Mesenchymal stem cell (in vitro differentiated cells and primary cell): ENCODE measurements around the gene BCL7B.
"Not testable (repeated sequence)": the region's sequence is repeated elsewhere in the genome, so short reads cannot be mapped to it uniquely, and the experiment has no call there.

ENCODE experiments used
- DNase-seq: peaks from one replicate; pipeline ENCODE4 v3.0.0-alpha.2; 2013
- H2AFZ ChIP-seq: one replicate; pipeline ENCODE4 v1.6.1; 2013; ENCODE audit warnings: low read depth, mild to moderate bottlenecking, control low read depth, inconsistent platforms, low read length, moderate library complexity
- H2AK5ac ChIP-seq: 2 replicates; pipeline ENCODE4 v1.6.1; 2013; ENCODE audit warnings: low read length, moderate library complexity, mild to moderate bottlenecking, inconsistent platforms; ENCODE audit not compliant: severe bottlenecking
- H2BK120ac ChIP-seq: one replicate; pipeline ENCODE4 v1.6.1; 2013; ENCODE audit warnings: low read depth, mild to moderate bottlenecking, inconsistent platforms, low read length, moderate library complexity
- H2BK12ac ChIP-seq, 2 experiments: one replicate each; pipeline ENCODE4 v1.6.1; 2013; ENCODE audit warnings: inconsistent platforms in 2 of 2, low read length in 2 of 2, mild to moderate bottlenecking in 2 of 2, moderate library complexity in 2 of 2, control low read depth in 1 of 2
- H2BK15ac ChIP-seq: one replicate; pipeline ENCODE4 v1.6.1; 2013; ENCODE audit warnings: mild to moderate bottlenecking, low read depth, inconsistent platforms; ENCODE audit not compliant: poor library complexity, severe bottlenecking
- H2BK5ac ChIP-seq: 2 replicates; pipeline ENCODE4 v1.6.1; 2013; ENCODE audit warnings: low read depth, mild to moderate bottlenecking, low read length, control low read depth, inconsistent platforms; ENCODE audit not compliant: poor library complexity, severe bottlenecking
- H3K14ac ChIP-seq, 2 experiments: one replicate each; pipeline ENCODE4 v1.6.1; 2013; ENCODE audit warnings: inconsistent platforms in 2 of 2, low read length in 2 of 2, control low read depth in 1 of 2, mild to moderate bottlenecking in 1 of 2, moderate library complexity in 1 of 2
- H3K18ac ChIP-seq, 2 experiments: one replicate each; pipeline ENCODE4 v1.6.1; 2013; ENCODE audit warnings: inconsistent platforms in 2 of 2, low read length in 2 of 2, control low read depth in 1 of 2, low read depth in 1 of 2, mild to moderate bottlenecking in 1 of 2
- H3K23ac ChIP-seq, 2 experiments: one replicate each; pipeline ENCODE4 v1.6.1; 2013; ENCODE audit warnings: inconsistent platforms in 2 of 2, low read length in 2 of 2, mild to moderate bottlenecking in 2 of 2, moderate library complexity in 2 of 2, control low read depth in 1 of 2
- H3K27ac ChIP-seq: 2 replicates; pipeline ENCODE4 v1.5.1; 2013; ENCODE audit warnings: mild to moderate bottlenecking, moderate library complexity, low read length, control low read depth, inconsistent platforms; ENCODE audit not compliant: poor library complexity, severe bottlenecking
- H3K27me3 ChIP-seq, 2 experiments: 2 replicates each; pipeline versions ENCODE4 v1.6.1 to v1.7.0; 2013; ENCODE audit warnings: low read length in 2 of 2, mild to moderate bottlenecking in 2 of 2, moderate library complexity in 2 of 2, control low read depth in 1 of 2, inconsistent platforms in 1 of 2; ENCODE audit not compliant: control insufficient read depth in 1 of 2, insufficient read depth in 1 of 2
- H3K36me3 ChIP-seq, 2 experiments: 2 replicates each; pipeline versions ENCODE4 v1.6.1 to v1.7.0; 2013; ENCODE audit warnings: low read length in 2 of 2, control low read depth in 1 of 2, inconsistent platforms in 1 of 2, low read depth in 1 of 2, mild to moderate bottlenecking in 1 of 2; ENCODE audit not compliant: insufficient read depth in 2 of 2, control insufficient read depth in 1 of 2
- H3K4ac ChIP-seq, 2 experiments: one replicate each; pipeline ENCODE4 v1.6.1; 2013; ENCODE audit warnings: inconsistent platforms in 2 of 2, low read length in 2 of 2, mild to moderate bottlenecking in 2 of 2, moderate library complexity in 2 of 2, control low read depth in 1 of 2, low read depth in 1 of 2
- H3K4me1 ChIP-seq: 2 replicates; pipeline ENCODE4 v1.6.1; 2013; ENCODE audit warnings: low read depth, low read length, control low read depth; ENCODE audit not compliant: control insufficient read depth, insufficient read depth
- H3K4me2 ChIP-seq: 2 replicates; pipeline ENCODE4 v1.6.1; 2013; ENCODE audit warnings: low read length, mild to moderate bottlenecking, inconsistent platforms; ENCODE audit not compliant: poor library complexity, severe bottlenecking
- H3K4me3 ChIP-seq, 2 experiments: 2 replicates each; pipeline versions ENCODE4 v1.5.1 to v1.7.0; 2013; ENCODE audit warnings: low read length in 2 of 2, mild to moderate bottlenecking in 2 of 2, control low read depth in 1 of 2, low read depth in 1 of 2; ENCODE audit not compliant: insufficient read depth in 1 of 2
- H3K79me1 ChIP-seq: replicated peaks from 2 replicates; pipeline ENCODE4 v1.6.1; 2013; ENCODE audit warnings: mild to moderate bottlenecking, control low read depth, low read length, inconsistent platforms; ENCODE audit not compliant: poor library complexity, severe bottlenecking
- H3K9ac ChIP-seq: 2 replicates; pipeline ENCODE4 v1.7.0; 2013; ENCODE audit warnings: mild to moderate bottlenecking, low read length, moderate library complexity
- H3K9me3 ChIP-seq: 2 replicates; pipeline ENCODE4 v1.7.0; 2013; ENCODE audit warnings: mild to moderate bottlenecking, low read length; ENCODE audit not compliant: control insufficient read depth
- H4K8ac ChIP-seq: one replicate; pipeline ENCODE4 v1.6.1; 2013; ENCODE audit warnings: inconsistent platforms, mild to moderate bottlenecking, low read length, moderate library complexity
- H4K91ac ChIP-seq: one replicate; pipeline ENCODE4 v1.6.1; 2013; ENCODE audit warnings: mild to moderate bottlenecking, low read length, inconsistent platforms
- whole genome bisulfite sequencing: methylation state at CpG from one replicate; pipeline ENCODE4 v1.1.7; 2013; ENCODE audit warnings: mixed read lengths; 5-methylcytosine and 5-hydroxymethylcytosine counted together

The BCL7B gene

GRCh38 chr7:73503229-73503628 is 54.3 kb downstream of the BCL7B start:
- DNase-seq = no peak
- H2BK12ac ChIP-seq = no peak overlapping the region
- no peak overlapping the region for H3K18ac ChIP-seq
- H2AK5ac ChIP-seq = no peak overlapping the region
- H3K4me3 ChIP-seq = no peak overlapping the region
- no peak overlapping the region for H2BK15ac ChIP-seq
- 97% methylated on average over 4 of the region's 5 CpGs for WGBS
- no peak overlapping the region for H4K91ac ChIP-seq
- H2AFZ ChIP-seq = no peak overlapping the region
- no peak overlapping the region for H2BK120ac ChIP-seq
- H3K4me1 ChIP-seq = no peaks in the 10 kb centered on the region
- no peak overlapping the region for H3K4me2 ChIP-seq
- no peak overlapping the region for H4K8ac ChIP-seq
- H3K9me3 ChIP-seq = no peaks in the 10 kb centered on the region
- H3K27ac ChIP-seq = no peak overlapping the region
- peaks cover 46 to 90% of the 10 kb centered on the region in 2 experiments for H3K36me3 ChIP-seq
- no peak overlapping the region for H3K14ac ChIP-seq
- H3K23ac ChIP-seq = no peak overlapping the region
- peaks cover 11% of the 10 kb centered on the region for H3K79me1 ChIP-seq
- H3K9ac ChIP-seq = no peak overlapping the region
- no peak overlapping the region for H3K4ac ChIP-seq
- H2BK5ac ChIP-seq = no peak overlapping the region
- H3K27me3 ChIP-seq = no peaks in the 10 kb centered on the region

- H3K27ac ChIP-seq = no peak overlapping the region
- H3K27me3 ChIP-seq = no peaks in the 10 kb centered on the region
- no peak overlapping the region for H3K4me2 ChIP-seq
- H3K4ac ChIP-seq = no peak overlapping the region
- H2BK12ac ChIP-seq = no peak overlapping the region
- H2BK120ac ChIP-seq = no peak overlapping the region
- H2BK15ac ChIP-seq = no peak overlapping the region
- H2AK5ac ChIP-seq = no peak overlapping the region
- H3K9me3 ChIP-seq = no peaks in the 10 kb centered on the region
- H3K9ac ChIP-seq = no peak overlapping the region
- H2BK5ac ChIP-seq = no peak overlapping the region
- peaks cover 32 to 91% of the 10 kb centered on the region in 2 experiments for H3K36me3 ChIP-seq
- H3K4me3 ChIP-seq = no peak overlapping the region
- no peaks in the 10 kb centered on the region for H3K4me1 ChIP-seq
- H3K79me1 ChIP-seq = peaks cover 12% of the 10 kb centered on the region
- H3K23ac ChIP-seq = no peak overlapping the region
- no peak overlapping the region for H3K14ac ChIP-seq
- 98% methylated on average over 7 of the region's 7 CpGs for WGBS
- H3K18ac ChIP-seq = no peak overlapping the region
- DNase-seq = no peak
- H2AFZ ChIP-seq = no peak overlapping the region
- no peak overlapping the region for H4K8ac ChIP-seq
- no peak overlapping the region for H4K91ac ChIP-seq
These were observed 60.9 kb downstream of the BCL7B start for GRCh38 chr7:73496626-73497025.

- not testable (repeated sequence) for H2BK5ac ChIP-seq, H3K9ac ChIP-seq, H2BK15ac ChIP-seq, H2BK120ac ChIP-seq, H3K14ac ChIP-seq, H4K8ac ChIP-seq, H3K23ac ChIP-seq, H2BK12ac ChIP-seq, H4K91ac ChIP-seq, H3K9me3 ChIP-seq, H3K4ac ChIP-seq, H3K27me3 ChIP-seq, H2AFZ ChIP-seq, H3K27ac ChIP-seq, DNase-seq, H3K18ac ChIP-seq, H3K4me3 ChIP-seq, H3K4me1 ChIP-seq, H2AK5ac ChIP-seq, H3K4me2 ChIP-seq
- peaks cover 39 to 93% of the 10 kb centered on the region in 2 experiments for H3K36me3 ChIP-seq
- 100% methylated on average over 1 of the region's 2 CpGs for WGBS
- H3K79me1 ChIP-seq = peaks cover 13% of the 10 kb centered on the region
These were observed 62.0 kb downstream of the BCL7B start for GRCh38 chr7:73495507-73495906.

- Histone ChIP-seq H2BK12ac (no peak overlapping the region), H2AFZ (no peak overlapping the region), H3K9me3 (no peaks in the 10 kb centered on the region), H2BK120ac (no peak overlapping the region), H3K18ac (no peak overlapping the region), H3K4me3 (no peak overlapping the region), H3K4me1 (no peaks in the 10 kb centered on the region), H3K79me1 (peaks cover 18% of the 10 kb centered on the region), H2BK15ac (no peak overlapping the region), H3K4ac (no peak overlapping the region), H2AK5ac (no peak overlapping the region), H4K8ac (no peak overlapping the region), H3K27ac (no peak overlapping the region), H4K91ac (no peak overlapping the region), H3K4me2 (no peak overlapping the region), H3K36me3 (peaks cover 31 to 92% of the 10 kb centered on the region in 2 experiments), H3K23ac (no peak overlapping the region), H3K27me3 (no peaks in the 10 kb centered on the region), H3K9ac (no peak overlapping the region), H2BK5ac (no peak overlapping the region), H3K14ac (no peak overlapping the region)
- no peak for DNase-seq
These were observed 67.5 kb downstream of the BCL7B start for GRCh38 chr7:73489976-73490375.
